Measurements from ENCODE around the gene TFE3. TPM values are rescaled to one million over a fixed set of nuclear protein-coding genes. Genes with fewer than 3 reads are reported as not detected.

The TFE3 gene
- total RNA-seq, result 57.8 and 66.3 TPM in 2 replicates

GRCh38 chrX:49043220-49043986 is at the start of gene TFE3:
TSS of gene TFE3 (minus strand) at chrX:49043357. CDS start at chrX:49043226, 131 bp downstream.

GRCh38 chrX:49079489-49080428 is 36.6 kb upstream of the TFE3 start, which contains the start of gene WDR45:
TSS of gene WDR45 (minus strand) at chrX:49079887. CDS start at chrX:49078095, 1,792 bp downstream.

GRCh38 chrX:49073601-49074575 is 30.7 kb upstream of the TFE3 start, which contains the start of gene PRAF2:
TSS of gene PRAF2 (minus strand) at chrX:49074002. CDS start at chrX:49073987, 15 bp downstream.

GRCh38 chrX:49058794-49059193 is 15.6 kb upstream of the TFE3 start, which contains the start of gene CCDC120:
TSS of gene CCDC120 (plus strand) at chrX:49058999. CDS start at chrX:49062042, 3,043 bp downstream.

GRCh38 chrX:49002091-49002935 is 40.8 kb downstream of the TFE3 start, which contains the start of gene GRIPAP1:
TSS of gene GRIPAP1 (minus strand) at chrX:49002264. CDS start at chrX:49002229, 35 bp downstream.

Small RNA genes lying within 50 kb of the gene (small RNA-seq; reads per million reads assigned to genes)
- gene RNU4-52P (ENCODE audit: low replicate concordance), result 0.13 reads per million

Other genes with a start within 250 kb of the TFE3 start
- 28.0 and 37.2 TPM in 2 replicates for gene HDAC6, start 241.3 kb downstream of the TFE3 start, total RNA-seq
- 0.22 TPM in 1 of 2 replicates, not detected in the other for gene ERAS, start 216.8 kb downstream of the TFE3 start, total RNA-seq
- not detected in 2 replicates for gene PCSK1N, start 207.7 kb downstream of the TFE3 start, total RNA-seq
- 35.5 and 42.0 TPM in 2 replicates for gene TIMM17B, start 145.6 kb downstream of the TFE3 start, total RNA-seq
- 56.7 and 94.3 TPM in 2 replicates for gene PQBP1, start 145.4 kb downstream of the TFE3 start, total RNA-seq
- 23.9 and 26.1 TPM in 2 replicates for gene SLC35A2, start 131.7 kb downstream of the TFE3 start, total RNA-seq
- 13.2 and 19.3 TPM in 2 replicates for gene PIM2, start 124.3 kb downstream of the TFE3 start, total RNA-seq
- gene OTUD5, start 85.8 kb downstream of the TFE3 start, total RNA-seq, result 34.6 and 58.4 TPM in 2 replicates
- under 0.01 and 0.14 TPM in 2 replicates for gene KCND1, start 71.5 kb downstream of the TFE3 start, total RNA-seq
- 16.6 and 23.6 TPM in 2 replicates for gene GRIPAP1, start 41.1 kb downstream of the TFE3 start, total RNA-seq
- gene CCDC120, start 15.6 kb upstream of the TFE3 start, total RNA-seq, result 0.57 and 1.1 TPM in 2 replicates
- 14.0 and 15.2 TPM in 2 replicates for gene PRAF2, start 30.6 kb upstream of the TFE3 start, total RNA-seq
- 65.3 and 152 TPM in 2 replicates for gene WDR45, start 36.5 kb upstream of the TFE3 start, total RNA-seq
- 17.8 and 19.9 TPM in 2 replicates for gene GPKOW, start 80.4 kb upstream of the TFE3 start, total RNA-seq
- gene MAGIX, start 119.4 kb upstream of the TFE3 start, total RNA-seq, result 1.1 and 3.3 TPM in 2 replicates
- 54.3 and 88.5 TPM in 2 replicates for gene PLP2, start 128.5 kb upstream of the TFE3 start, total RNA-seq
- gene PRICKLE3, start 143.0 kb upstream of the TFE3 start, total RNA-seq, result 5.0 and 6.3 TPM in 2 replicates
- gene SYP, start 156.8 kb upstream of the TFE3 start, total RNA-seq, result under 0.01 and 0.29 TPM in 2 replicates
- not detected in 2 replicates for gene CACNA1F, start 190.0 kb upstream of the TFE3 start, total RNA-seq
- gene CCDC22, start 192.1 kb upstream of the TFE3 start, total RNA-seq, result 12.0 and 20.9 TPM in 2 replicates
- gene FOXP3, start 221.4 kb upstream of the TFE3 start, total RNA-seq, result not detected in 2 replicates
- 4.6 and 5.2 TPM in 2 replicates for gene PPP1R3F, start 226.4 kb upstream of the TFE3 start, total RNA-seq

Measured in placental pericyte (primary cell).